GM12891 (cell line): ENCODE results near the gene HDAC4.

Experiments used
- DNase-seq: peaks from one replicate; pipeline ENCODE4 v3.0.0; 2011; ENCODE audit warnings: low spot score; ENCODE audit not compliant: insufficient read length
- FAIRE-seq: peaks from 2 replicates; lab custom pipeline; 2011; peaks lifted over from hg19 to GRCh38; lab: Jason Lieb, UNC
- PAX5 ChIP-seq: IDR thresholded peaks from 2 replicates; pipeline ENCODE4 v1.6.1; 2011; ENCODE audit warnings: low read length, moderate library complexity, mild to moderate bottlenecking; ENCODE audit not compliant: insufficient read depth, severe bottlenecking
- POLR2A ChIP-seq: IDR thresholded peaks from 2 replicates; pipeline ENCODE4 v1.6.1; 2011; ENCODE audit warnings: low read depth, low read length, control low read depth
- POLR2AphosphoS5 ChIP-seq: IDR thresholded peaks from 2 replicates; pipeline ENCODE4 v1.6.1; 2011; ENCODE audit warnings: low read depth, low read length, control low read depth
- POU2F2 ChIP-seq: IDR thresholded peaks from 2 replicates; pipeline ENCODE4 v1.6.1; 2011; ENCODE audit warnings: low read depth, mild to moderate bottlenecking, control low read depth, low read length, moderate library complexity
- SPI1 ChIP-seq: IDR thresholded peaks from 2 replicates; pipeline ENCODE4 v1.6.1; 2011; ENCODE audit warnings: low read depth, low read length, control low read depth
- TAF1 ChIP-seq: IDR thresholded peaks from 2 replicates; pipeline ENCODE4 v1.6.1; 2011; ENCODE audit warnings: low read depth, low read length, control low read depth

The HDAC4 gene

DNA sequence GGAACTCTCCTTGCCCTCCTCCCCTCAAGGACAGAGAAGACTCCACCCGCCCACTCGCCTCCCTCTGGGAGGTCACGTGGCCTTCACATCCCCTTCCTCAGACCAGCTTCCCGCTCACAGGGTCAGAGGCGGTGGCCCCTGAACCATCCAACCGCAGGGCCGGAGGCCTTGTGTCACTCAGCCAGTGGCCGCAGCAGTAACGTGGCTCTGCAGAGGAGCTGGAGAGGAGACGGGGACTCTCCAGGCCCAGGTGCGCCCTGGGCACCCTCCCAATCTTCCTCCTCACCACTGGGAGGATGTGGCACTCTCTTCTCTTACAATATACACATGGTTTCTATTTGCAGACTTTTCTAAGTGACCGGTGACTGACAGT lies 391.2 kb downstream of the HDAC4 start:
- TF ChIP-seq PAX5 = no peak
- no peak for TF ChIP-seq POLR2AphosphoS5
- no peak for TF ChIP-seq POU2F2
- TF ChIP-seq TAF1 = no peak
- TF ChIP-seq POLR2A = no peak
- TF ChIP-seq SPI1 = no peak
- DNase-seq = no peak
- FAIRE-seq = no peak

DNA sequence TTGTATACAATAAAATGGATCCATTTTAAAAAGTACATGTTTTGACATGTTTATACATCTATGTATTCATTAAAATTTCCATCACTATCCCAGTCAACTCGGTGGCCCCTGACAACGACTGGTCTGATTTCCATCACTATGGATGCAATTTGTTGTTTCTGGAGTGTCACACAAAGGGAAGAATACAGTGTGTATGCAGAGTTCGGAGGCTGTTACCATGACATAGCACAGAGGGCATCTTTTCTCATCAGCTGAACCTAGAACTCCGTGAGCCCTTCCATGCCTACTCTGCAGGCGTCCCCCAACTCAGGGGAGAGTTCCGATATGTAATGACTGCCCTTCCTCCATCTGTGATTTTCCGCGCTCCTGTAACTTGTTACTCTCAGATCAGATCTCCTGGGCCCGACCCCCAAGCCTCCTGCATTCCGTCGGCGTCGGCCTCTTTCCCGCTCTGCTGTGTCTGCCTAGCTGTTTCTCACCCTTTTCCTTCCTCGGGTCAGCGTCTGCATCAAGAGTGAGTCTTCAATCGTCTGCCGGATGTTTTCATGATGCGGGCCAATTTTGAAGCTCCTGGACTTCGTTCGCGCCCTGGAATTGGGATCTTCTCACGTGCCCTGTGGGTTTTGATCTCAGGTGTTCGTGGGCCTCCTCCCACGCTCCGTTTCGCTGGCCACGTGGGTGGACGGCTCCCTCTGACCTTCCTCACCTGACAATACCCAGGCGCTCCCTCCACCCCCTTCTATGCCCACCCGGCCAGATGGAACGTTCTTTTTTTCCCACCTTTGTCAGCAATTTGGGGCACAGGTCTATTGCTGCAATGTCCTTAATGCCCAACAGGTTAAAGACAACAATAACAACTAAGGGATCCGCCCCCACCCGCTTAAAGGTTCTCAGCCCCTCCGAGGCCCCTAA lies 391.9 kb downstream of the HDAC4 start:
- no peak for DNase-seq
- TF ChIP-seq POLR2A (no peak), POU2F2 (no peak), SPI1 (no peak), TAF1 (no peak), PAX5 (no peak), POLR2AphosphoS5 (no peak)
- FAIRE-seq = no peak

DNA sequence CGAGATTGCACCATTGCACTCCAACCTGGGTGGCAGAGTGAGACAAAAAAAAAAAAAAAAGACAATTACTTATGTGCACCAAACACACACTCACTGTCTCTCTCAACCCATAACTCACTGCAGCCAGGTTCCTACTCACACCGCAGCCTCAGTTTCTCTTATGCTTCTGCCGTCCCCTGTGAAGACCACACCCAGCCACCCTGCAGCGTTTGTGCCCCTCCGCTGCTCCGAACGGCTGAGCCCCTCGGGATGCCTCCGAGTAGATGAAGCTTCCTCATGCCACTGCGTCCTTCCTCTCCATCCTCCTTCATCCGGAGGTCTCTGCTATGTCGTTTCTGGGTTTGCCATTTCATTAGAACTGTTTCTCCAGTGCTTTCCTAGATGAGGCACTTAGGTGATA lies 392.8 kb downstream of the HDAC4 start:
- no peak for FAIRE-seq
- TF ChIP-seq PAX5 = no peak
- no peak for TF ChIP-seq POLR2A
- TF ChIP-seq POU2F2 = no peak
- no peak for TF ChIP-seq SPI1
- no peak for TF ChIP-seq POLR2AphosphoS5
- TF ChIP-seq TAF1 = no peak
- no peak for DNase-seq

- TF ChIP-seq SPI1 = no peak
- no peak for TF ChIP-seq TAF1
- no peak for TF ChIP-seq POLR2AphosphoS5
- DNase-seq (no peak), FAIRE-seq (no peak)
Measured at GRCh38 chr2:239006622-239007285, 394.1 kb downstream of the HDAC4 start.

DNA sequence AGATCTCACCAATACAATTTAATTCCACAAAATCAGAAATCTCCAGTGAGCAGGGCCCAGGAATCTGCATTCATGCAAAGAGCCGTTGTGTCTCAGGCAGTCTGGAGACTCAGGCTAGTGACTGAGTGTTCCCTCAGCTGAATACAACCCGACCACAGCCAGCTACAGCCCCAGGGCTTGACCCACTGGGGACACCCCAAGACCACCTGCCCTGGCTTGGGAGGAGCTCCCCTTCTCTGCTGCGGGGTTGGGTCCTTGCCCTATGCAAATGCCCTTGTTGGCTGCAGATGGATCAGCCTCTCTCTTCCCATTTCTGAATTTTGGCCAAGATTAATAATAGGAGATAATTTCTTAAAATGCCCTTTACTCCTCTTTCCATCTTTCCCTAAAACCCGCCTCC lies 395.2 kb downstream of the HDAC4 start:
- no peak for FAIRE-seq
- TF ChIP-seq PAX5 (no peak), SPI1 (no peak), POLR2A (no peak), POU2F2 (no peak), POLR2AphosphoS5 (no peak), TAF1 (no peak)
- no peak for DNase-seq

GRCh38 chr2:239004274-239005015 lies 396.4 kb downstream of the HDAC4 start:
- FAIRE-seq = no peak
- TF ChIP-seq POLR2A (no peak), POU2F2 (no peak), SPI1 (no peak), TAF1 (no peak), POLR2AphosphoS5 (no peak), PAX5 (no peak)
- no peak for DNase-seq

DNA sequence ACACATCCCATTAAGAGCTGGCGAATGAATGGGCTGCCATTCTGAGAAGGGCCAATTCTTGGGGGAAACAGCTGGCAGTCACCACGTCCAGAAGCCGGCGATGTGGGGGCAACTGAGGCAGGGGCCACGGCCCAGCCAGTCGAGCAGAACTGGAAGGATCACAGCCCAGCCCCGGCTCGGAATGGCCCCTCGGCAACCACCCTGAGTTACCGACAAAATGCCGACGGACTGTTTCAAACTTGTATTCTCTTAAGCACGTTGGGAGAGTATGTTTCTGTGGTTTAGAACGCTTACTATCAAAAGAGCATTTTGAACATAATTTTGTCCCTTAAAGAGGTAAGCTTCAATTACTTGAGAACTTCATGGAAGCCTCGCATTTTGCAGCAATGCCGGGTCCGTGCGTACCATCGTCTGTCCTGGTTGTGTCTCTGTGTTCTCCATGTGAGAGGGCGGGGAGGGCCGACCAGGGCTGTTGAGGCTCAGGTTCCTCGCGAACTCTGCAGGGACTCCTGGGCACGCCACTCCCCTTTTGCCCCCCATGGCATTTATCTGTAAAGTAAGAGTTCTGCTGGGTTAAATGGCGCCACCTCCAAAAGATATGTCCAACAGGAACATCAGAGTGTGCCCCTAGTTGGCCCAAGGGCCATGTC lies 397.1 kb downstream of the HDAC4 start:
- no peak for TF ChIP-seq POLR2AphosphoS5
- no peak for TF ChIP-seq PAX5
- no peak for TF ChIP-seq TAF1
- no peak for TF ChIP-seq POU2F2
- no peak for TF ChIP-seq SPI1
- no peak for TF ChIP-seq POLR2A
- DNase-seq (no peak), FAIRE-seq (no peak)

- no peak for FAIRE-seq
- no peak for TF ChIP-seq POLR2AphosphoS5
- DNase-seq = no peak
Measured at GRCh38 chr2:239002954-239003623, 397.7 kb downstream of the HDAC4 start.

- FAIRE-seq (no peak), DNase-seq (no peak)
- TF ChIP-seq PAX5 (no peak), TAF1 (no peak), SPI1 (no peak), POU2F2 (no peak), POLR2AphosphoS5 (no peak), POLR2A (no peak)
Measured at GRCh38 chr2:239002591-239002953, 398.2 kb downstream of the HDAC4 start.

- FAIRE-seq = no peak
- no peak for TF ChIP-seq SPI1
- no peak for TF ChIP-seq POLR2AphosphoS5
- no peak for TF ChIP-seq PAX5
- TF ChIP-seq TAF1 = no peak
- no peak for TF ChIP-seq POU2F2
- no peak for TF ChIP-seq POLR2A
- DNase-seq = no peak
Measured at GRCh38 chr2:239001794-239002193, 399.0 kb downstream of the HDAC4 start.
